ENCODE measurements around the gene IL20RB.
A peak's percentile ranks its signal among the peaks of the same experiment; 100 is the strongest.
"Not testable (repeated sequence)": the region's sequence is repeated elsewhere in the genome, so short reads cannot be mapped to it uniquely, and the experiment has no call there.

Gene IL20RB

DNA sequence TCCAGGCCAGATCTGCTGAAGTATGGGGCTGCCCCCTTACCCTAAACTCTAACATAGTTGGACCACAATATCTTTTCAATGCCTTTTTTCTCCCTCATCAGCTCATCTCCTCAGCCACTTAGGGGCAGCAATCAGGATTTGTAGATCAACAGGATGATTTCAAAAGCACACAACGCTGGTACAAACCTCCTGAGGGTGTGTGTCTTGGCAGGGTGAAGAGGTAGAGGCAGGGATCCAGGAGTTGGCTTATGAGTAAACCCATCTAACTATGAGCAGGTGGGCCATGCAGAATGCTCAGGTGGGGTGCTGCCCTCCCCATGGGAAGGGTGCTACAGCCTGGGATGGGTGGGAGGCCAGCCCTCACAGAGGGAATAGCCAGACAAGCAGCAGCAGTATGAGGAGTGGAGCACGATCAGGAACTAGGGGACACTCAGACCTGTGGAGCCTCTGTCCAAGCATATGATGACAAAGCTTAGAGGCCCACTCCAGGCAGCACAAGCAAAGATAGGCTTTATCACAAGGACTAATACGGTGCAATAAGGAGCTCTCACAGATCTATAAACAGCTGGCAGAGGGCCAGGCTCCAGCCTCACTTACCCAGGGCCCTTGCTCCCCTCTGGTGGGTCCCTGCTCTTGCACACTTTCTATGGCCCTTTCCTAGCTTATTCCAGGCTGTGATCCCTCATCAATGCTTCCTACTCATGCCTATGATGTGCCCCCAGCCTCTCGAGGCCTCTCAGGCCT, 32.2 kb downstream of the IL20RB start:
- no peak for DNase-seq

DNA sequence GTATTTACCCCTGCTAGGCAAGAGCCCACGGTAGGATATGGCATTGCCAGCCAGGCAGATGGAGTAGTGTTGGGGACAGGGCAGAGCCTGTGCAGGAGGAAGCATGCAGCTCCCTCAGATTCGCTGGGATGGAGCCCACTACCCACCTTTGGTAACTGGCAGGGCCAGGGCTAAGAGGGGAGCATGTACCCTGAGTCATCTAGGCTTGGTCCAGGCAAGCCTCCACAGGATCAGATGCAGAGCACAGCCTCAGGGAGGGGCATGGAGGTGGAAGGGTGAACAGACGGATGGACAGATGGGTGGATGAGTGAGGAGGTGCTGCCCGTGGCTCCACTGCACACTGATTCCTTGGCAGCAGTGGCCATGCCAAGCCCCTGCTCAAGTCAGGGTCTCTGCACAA, 33.0 kb downstream of the IL20RB start:
- no peak for DNase-seq

DNA sequence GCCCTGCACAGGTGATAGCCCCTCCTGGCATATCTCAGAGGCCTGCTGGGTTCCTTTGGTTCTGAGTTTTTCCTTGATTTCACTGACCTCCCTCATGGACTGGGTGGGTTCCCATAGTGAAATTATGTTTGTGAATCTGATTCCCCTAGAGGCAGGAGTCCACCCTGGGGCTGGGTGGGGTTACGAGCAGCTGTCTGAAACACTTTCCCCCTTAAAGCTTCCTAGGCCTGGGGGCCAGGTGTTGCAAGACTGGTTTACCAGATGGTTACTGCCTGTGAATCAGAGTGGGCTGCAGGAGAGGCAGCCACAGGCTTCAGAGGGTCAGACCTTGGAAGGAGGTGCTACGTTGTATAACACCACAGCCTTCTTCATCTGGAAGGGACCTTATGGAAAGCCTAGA, 34.3 kb downstream of the IL20RB start:
- DNase-seq, result no peak

DNA sequence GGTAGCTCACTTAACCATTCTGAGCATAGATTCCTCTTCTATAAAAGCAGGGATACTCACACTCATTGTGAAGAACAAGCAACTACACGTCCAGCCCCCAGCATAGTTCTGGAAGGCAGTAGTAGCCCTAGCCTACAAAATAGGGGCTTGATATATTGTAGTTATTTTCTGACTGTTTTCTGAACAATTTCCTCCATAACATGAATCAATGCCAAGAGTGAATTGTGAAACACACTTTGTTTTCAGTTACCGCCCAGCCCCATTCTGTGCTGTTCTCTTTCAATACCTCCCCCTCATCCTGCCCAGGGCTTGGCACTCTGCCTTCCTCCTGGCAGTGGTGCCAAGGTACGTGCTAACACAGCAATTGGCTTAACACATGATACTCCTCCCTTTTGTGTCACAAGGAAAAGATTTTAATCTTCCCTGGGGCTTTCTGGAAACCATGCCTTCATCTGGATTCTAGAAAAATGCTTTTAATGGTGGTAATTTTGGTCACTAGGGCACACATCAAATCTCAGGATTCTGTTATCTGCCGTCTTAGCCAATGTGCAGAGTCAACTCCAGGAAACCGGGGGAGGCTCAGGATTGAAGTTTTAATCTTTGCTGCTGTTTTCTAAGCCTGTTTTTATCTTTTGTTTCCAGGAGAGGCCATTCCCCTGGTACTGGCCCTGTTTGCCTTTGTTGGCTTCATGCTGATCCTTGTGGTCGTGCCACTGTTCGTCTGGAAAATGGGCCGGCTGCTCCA, 37.2 kb downstream of the IL20RB start:
- DNase-seq, result no peak

DNA sequence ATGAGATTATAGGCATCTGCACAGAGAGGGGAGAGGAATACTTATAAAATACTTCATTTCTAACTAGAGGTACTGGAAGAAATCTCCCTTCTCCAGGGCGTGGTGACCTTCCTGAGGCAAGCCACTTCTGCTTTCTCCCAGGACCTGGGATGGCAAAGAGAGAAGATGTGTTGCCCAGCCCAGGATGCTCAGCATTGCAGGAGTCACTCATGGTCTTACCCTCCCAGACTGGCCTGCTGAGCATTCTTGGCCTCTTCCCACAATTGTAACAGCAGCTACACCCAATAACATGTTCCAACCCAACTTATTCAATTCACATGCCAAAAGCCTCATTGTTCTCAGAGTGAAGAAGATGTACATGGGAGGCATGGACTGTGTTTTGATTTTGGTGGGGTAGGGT, 37.9 kb downstream of the IL20RB start:
- no peak for DNase-seq

DNA sequence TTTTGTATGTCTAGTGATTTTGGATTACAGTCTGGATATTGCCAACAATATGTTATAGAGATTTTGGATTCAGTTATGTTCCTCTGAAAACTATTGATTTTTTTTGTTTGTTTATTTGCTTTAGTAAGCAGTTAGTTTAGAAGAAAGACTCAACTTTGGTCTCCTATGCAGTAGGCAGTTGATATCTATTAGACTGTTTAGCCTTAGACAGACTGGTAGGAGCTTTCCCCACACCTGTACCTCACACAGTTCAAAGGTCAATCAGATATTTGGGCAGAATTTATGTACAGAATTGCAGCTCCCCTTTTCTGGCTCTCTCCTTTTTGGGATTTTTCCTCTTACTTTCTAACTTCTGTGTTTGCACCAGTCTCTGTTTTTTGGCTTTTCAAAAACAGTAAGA, 42.3 kb downstream of the IL20RB start:
- DNase-seq, result no peak

DNA sequence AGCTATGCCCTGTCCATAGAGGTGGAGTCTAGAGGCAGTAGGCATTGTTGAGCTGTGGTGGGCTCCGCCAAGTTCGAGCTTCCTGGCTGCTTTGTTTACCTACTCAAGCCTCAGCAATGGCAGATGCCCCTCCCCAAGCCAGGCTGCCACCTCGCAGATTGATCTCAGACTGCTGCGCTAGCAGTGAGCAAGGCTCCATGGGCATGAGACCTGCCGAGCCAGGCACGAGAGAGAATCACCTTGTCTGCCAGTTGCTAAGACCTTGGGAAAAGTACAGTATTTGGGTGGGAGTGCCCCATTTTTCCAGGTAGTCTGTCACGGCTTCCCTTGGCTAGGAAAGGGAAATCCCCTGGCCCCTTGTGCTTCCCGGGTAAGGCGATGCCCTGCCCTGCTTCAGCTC, 49.6 kb downstream of the IL20RB start:
- not testable (repeated sequence) for DNase-seq

DNA sequence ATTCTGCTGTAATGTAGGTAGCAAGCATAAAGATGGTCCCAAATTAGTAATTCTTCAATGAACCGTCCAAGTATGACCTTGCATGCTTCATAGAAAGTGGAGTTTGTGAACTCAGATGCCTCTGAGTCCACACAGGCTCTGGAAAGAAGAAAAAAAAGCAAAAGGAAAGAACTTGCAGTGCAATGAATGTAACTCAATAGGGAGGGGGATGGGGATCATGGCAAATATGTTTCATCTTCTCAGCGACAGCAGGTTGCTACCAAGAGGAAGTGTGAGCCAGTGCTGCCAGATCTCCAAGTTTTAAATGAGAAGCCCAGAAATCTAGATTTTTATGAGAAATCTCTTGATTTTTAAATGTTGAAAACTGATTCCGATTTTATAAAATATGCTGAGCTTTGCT, 50.3 kb downstream of the IL20RB start:
- no peak for DNase-seq

DNA sequence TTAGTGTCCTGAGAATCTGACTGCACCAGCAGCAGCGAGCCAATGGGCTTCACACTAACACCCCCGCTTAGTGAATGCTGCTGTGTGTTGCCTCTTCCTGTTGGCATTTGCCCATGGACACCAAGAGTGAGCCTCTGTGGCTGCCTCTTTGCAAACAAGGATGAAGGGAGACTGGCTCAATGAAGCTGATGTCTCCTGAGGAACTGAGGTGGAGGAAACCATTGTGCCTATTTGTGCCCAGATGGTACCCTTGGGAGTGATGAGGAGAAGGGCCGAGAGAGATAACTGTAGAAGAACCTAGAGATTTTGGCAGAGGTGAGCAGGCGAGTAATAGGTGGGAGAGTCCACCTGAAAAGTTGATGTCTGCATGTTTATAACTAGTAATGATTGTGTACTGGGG, 51.2 kb downstream of the IL20RB start:
- DNase-seq, result no peak

DNA sequence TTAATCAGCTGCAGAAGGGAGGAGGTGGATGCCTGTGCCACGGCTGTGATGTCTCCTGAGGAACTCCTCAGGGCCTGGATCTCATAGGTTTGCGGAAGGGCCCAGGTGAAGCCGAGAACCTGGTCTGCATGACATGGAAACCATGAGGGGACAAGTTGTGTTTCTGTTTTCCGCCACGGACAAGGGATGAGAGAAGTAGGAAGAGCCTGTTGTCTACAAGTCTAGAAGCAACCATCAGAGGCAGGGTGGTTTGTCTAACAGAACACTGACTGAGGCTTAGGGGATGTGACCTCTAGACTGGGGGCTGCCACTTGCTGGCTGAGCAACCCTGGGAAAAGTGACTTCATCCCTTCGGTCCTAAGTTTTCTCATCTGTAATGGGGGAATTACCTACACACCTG, 52.4 kb downstream of the IL20RB start:
- DNase-seq, result no peak

DNA sequence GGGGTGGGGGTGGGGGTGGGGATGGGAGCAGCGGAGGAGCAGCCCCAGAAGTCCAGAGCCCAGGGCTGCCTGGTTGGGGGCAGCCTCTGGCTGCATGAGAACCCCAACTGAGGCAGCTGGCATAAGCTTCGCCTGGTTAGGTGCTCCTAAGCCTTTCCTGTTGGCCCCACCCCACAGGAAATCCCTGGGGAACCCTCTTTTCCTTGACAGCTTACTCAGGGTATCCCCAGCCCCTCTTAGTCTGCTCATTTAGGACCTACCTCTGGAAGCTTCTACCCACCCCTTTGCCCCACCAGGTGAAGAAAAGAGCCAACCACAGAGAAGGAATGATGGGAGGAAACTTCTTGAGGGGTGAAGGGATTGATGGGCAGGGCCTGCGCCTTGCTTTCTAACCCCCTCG, 53.4 kb downstream of the IL20RB start:
- DNase-seq, result no peak

DNA sequence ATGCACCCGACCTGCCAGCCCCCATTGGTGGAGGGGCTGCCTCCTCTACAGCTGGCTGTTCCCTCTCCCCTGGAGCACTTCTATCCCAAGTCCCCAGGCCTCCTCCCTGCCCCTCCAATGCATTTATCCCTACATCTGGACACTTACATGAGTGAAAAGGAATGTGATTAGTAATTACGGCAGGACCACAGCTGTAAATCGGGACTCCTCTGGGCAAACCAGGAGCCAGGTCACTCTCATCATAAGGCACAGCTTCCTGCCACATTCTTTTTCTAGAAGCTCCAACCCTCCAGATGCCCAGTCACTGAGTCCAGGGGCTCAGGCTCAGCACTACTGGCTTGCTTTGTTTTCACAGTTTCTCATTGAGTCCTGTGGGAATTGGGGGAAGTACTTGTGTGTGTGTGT, 54.3 kb downstream of the IL20RB start:
- no peak for DNase-seq

DNA sequence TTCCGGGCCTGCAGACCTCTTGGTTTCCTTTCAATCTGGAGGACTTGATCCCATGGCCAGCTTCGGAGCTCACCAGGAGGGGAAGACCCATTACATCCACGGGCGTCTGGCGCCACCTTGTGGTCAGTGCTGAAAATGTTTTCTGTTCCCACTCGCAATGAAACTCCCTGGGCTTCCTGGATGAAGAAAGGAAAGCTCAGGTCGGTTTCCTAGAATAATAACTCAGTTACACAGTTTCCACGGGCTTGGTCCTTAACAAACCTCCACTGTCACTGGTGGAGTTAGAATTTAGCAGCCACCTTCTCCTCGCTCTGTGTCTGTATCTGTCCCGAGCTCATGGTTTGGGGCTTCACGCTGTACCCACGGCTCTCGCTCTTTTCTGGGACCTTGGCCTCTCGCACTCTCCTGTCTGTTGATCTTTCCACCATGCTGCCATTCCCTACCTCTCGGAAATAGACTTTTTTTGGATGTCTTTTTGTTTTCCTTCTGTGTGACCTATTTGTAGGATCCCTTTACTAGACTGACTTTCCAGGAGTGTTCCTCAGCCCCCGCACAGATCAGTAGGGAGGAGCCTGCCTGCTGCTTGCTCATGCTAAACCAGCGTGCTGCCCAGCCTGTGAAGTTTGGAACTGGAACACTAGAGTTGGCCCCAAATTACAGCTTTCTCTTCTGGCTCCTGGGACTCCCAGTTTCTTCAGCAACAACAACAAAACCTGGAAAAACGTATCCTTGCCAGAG, 56.3 kb downstream of the IL20RB start:
- DNase-seq, result peak; percentile 88

DNA sequence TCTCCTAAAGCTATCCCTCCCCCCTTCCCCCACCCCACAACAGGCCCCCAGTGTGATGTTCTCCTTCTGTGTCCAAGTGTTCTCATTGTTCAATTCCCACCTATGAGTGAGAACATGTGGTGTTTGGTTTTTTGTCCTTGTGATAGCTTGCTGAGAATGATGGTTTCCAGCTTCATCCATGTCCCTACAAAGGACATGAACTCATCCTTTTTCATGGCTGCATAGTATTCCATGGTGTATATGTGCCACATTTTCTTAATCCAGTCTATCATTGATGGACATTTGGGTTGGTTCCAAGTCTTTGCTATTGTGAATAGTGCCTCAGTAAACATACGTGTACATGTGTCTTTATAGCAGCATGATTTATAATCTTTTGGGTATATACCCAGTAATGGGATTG, 59.5 kb downstream of the IL20RB start:
- DNase-seq, result not testable (repeated sequence)

DNA sequence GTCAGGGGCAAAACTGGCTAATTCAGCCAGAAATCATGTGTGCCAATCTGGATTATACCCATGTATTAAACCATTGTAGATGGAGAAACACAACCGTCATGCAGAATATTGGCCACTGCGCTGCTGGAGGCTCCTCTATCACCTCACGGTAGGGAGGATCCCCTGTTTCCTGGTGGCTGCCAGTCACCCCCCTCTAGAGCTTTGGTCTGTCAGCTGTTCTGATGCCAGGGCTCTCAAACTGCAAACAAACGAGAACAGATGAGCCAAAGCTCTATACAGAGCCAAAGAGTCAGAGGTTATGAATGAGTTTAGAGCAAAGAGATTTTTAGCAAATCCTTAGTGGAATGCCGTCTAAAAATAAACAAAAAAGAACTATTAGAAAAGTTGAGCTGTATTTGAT, 62.5 kb downstream of the IL20RB start:
- no peak for DNase-seq

DNA sequence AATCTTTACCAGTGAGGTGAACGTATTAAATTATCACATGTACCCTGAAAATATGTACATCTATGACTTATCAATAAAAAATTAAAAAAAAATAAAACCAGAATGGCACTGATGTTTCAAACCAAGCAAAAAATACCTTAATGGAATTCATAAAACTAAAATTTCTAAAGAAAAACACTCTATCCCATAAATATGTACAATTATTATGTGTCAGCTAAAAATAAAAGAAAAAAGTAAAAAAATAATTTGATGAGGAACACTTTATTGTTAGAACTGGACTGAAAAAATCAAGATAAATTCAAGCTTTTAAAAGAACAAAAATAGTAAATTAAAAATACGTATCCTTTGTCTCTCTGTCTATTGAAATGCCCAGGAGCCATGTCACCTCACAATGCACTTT, 63.1 kb downstream of the IL20RB start:
- no peak for DNase-seq

DNA sequence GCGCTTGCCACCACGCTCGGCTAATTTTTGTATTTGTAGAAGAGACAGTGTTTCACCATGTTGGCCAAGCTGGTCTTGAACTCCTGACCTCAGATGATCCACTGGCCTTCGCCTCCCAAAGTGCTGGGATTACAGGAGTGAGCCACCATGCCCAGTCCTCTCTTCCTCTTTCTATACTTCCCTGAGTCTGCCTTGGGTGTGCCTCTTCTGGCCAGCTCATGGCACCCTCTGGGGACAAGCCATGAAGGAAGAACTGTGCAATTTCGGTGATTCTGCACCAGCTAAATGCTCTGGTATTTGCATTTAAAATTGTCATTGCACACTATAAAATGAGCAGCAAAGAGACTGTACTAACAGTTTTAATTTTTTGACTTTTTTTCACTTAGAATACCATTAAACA, 66.6 kb downstream of the IL20RB start:
- no peak for DNase-seq

DNA sequence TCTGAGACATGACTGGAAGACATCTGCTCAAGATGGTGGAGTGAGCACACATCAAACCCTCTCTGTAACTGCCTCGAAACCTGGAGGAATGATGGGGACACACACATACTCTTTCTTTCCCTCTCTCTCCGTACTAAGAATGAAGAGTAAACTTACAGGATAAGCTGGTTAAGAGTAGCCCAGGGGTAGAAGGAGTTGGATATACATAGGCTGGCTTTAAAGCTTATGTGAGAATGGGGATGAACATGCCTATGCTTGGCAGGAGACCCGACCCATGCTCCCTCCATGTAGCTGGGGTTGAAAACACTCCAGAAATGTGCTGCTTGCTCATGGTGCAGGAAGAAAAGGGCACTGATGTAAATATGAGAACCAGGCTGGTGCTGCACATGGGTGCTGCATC, 68.9 kb downstream of the IL20RB start:
- DNase-seq, result no peak

DNA sequence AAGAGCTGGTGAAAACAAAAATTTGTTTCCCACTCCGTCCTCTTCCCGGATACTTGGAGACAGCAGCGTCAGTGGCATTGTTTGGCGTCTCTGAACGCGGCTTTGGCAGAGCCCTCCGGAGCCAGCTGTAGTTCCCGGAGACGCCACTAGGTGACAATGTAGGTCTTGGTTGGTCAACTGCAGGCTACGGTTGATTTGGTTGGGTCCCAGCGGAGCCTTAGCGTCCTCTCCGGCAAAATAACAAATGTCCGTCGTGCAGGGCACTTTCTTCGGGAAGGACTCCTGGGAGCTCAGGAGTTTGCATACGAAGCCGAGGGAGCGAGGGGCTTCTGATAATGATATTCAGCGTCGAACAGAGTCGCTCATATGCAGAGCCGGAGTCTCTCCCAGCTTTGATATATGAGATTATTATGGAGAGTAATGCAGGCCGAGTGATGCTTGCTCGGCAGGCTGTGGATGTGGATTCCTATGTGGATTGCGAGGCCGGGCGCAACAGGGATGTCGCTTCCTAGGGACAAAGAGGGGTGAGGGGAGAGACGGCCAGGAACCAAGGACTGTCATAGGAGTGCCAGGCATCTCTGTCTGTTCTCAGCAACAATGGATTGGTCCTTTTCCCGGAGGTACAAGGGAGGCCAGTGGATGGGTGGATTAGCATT, 74.8 kb downstream of the IL20RB start:
- DNase-seq, result peak; percentile 79

DNA sequence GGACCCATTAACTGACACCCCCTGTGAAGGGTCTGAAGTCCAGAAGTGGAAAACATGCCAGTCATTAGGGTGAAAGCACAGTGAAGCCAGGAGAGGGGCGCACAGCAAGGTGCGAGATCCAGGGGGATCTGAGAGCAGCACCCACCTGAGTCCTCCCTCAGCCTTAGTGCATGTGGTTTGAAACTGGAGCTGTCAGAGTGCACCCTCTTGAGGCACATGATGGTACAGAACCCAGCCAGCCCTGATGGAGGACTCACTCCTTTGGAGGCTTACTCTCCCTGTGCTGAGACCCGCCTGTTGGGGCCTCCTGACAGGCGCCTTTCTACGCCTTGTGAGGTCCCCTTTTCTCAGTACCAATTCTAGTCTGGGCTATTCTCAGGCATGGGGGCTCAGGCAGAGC, 77.8 kb downstream of the IL20RB start:
- DNase-seq, result no peak

DNA sequence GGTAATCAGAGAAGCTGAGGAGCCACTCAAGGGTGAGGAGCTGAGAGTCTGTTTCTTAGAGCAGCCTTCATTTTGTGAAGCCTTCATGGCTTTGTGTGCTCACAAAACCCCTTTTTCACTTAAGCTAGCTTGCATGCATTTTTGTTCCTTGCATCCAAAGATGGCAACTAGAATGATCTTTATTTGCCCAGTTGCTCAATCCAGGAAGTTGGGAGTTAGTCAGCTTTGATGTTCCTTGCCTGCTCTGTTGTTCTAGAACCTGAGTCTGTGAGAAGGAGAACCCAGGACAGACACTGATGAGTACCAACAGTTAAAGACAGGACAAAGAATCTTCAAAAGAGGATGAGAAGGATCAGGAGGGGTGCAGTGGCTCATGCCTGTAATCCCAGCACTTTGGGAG, 81.8 kb downstream of the IL20RB start:
- DNase-seq, result no peak

DNA sequence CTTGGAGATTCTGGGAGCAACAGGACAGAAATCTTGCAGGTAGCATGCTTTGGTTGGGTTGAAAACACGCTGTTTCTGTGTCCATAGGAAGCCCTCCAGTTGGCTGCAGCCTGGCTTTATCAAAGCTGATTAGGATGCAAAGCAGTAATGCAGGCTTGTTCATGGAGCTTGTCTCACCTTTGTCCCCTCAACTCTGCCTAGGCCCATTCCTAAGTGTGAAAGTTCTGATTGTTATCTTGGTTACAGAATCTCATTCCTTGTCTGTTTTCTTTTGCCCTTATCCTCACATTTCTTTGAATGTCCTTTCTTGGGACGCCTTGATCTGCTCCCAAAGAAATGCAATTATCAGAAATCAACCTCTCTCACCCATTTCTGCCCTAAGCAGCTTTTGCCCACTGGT, 83.5 kb downstream of the IL20RB start:
- DNase-seq, result no peak

DNA sequence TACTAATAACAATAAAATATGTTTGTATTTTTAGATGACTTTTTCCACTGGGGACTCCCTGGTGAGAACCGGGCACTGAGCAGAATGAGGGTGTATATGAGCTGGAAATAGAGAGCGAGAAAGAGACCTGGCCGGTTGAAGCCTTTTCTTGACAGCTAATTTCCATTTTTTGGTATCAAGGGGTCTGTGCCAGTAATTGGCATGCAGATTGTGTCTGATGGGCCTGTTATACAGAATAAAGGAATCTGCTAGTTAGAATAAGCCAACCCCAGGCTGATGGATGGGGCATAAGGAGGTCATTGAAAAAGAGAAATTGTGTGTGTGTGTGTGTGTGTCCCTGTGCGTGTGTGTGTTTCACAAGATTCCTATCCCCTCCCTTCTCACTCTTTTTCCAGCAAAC, 83.9 kb downstream of the IL20RB start:
- DNase-seq, result no peak

DNA sequence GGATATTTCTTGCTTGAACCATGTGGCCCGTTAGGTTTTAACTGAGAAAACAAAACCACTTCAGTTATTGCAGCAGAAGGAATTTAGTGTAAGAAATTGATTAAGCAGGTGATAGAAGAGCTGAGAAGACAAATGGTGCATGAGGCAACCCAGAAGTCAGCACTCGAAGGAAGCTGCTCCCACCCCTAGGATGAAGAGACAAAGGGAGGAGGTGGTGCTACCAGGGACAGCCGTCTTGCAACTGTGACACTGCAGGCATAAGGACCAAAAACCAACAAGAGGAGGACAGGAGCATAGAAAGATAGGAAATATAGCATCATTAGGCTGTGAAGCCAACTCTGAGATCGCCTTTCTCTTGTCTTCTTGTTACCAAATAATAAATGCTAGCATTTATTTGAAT, 89.0 kb downstream of the IL20RB start:
- no peak for DNase-seq
